ENCODE data around the gene SMAD4.

DNA sequence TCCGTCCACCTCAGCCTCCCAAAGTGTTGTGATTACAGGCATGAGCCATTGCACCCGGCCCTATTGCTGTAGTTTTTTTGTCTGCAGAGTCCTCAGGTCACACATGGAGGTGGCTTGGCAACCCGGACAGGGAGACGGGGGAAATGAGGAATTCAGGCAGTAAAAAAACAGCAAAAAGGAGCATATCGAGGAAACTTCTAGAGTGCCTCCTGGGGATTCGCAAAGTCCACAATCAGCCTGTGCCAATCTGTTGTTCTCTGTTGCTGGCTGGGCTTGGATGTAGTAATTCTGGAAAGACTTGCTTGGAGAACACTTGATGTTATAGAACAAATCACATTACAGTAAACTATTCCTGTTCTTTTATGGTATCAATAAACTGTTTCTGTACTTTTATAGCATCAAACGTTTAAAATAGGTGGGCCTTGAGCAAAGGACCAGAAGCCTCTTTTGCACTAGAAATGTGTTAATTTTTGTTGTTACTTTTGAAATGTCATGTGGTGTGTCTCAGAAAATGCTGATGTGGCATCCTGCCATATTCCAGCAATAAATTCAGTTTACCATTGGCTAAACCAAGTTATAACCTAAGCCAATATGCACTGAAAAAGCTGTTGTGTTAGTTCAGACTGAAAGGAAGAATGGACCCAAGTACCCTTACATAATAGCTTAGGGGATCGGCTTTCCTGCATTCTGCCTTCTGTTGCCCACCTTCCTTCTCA lies 47.8 kb upstream of the SMAD4 start:
- TF ChIP-seq, protein P1, sequence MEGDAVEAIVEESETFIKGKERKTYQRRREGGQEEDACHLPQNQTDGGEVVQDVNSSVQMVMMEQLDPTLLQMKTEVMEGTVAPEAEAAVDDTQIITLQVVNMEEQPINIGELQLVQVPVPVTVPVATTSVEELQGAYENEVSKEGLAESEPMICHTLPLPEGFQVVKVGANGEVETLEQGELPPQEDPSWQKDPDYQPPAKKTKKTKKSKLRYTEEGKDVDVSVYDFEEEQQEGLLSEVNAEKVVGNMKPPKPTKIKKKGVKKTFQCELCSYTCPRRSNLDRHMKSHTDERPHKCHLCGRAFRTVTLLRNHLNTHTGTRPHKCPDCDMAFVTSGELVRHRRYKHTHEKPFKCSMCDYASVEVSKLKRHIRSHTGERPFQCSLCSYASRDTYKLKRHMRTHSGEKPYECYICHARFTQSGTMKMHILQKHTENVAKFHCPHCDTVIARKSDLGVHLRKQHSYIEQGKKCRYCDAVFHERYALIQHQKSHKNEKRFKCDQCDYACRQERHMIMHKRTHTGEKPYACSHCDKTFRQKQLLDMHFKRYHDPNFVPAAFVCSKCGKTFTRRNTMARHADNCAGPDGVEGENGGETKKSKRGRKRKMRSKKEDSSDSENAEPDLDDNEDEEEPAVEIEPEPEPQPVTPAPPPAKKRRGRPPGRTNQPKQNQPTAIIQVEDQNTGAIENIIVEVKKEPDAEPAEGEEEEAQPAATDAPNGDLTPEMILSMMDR (IDR thresholded peaks at IDR 0.05) = no peak
- TF ChIP-seq POLR2A (IDR thresholded peaks at IDR 0.05) (no peak), POLR2AphosphoS5 (IDR thresholded peaks at IDR 0.05; ENCODE audit: insufficient read depth in 1 of 2, low read depth in 1 of 2) (peak in 1 of 2 donors; percentile 13)
